Skeletal muscle tissue (tissue), 4 donors: ENCODE results near the gene SP2. TPM values are rescaled to one million over a fixed set of nuclear protein-coding genes. Genes with fewer than 3 reads are reported as not detected.

Experiments used
- H3K27ac ChIP-seq: one replicate; pipeline ENCODE4 v1.7.0; 2013; ENCODE audit warnings: mild to moderate bottlenecking, low read depth, low read length, inconsistent platforms
- H3K27me3 ChIP-seq, 3 donors: one replicate each; pipeline ENCODE4 v1.7.0; 2013; ENCODE audit warnings: low read length in 3 of 3; ENCODE audit not compliant: control insufficient read depth in 3 of 3, insufficient read depth in 3 of 3
- H3K36me3 ChIP-seq, 3 donors: one replicate each; pipeline ENCODE4 v1.7.0; 2013; ENCODE audit warnings: low read length in 3 of 3; ENCODE audit not compliant: control insufficient read depth in 3 of 3, insufficient read depth in 3 of 3
- H3K4me1 ChIP-seq, 3 donors: one replicate each; pipeline ENCODE4 v1.7.0; 2013; ENCODE audit warnings: low read length in 3 of 3, mild to moderate bottlenecking in 3 of 3; ENCODE audit not compliant: control insufficient read depth in 3 of 3, insufficient read depth in 3 of 3
- H3K4me3 ChIP-seq, 3 donors: one replicate each; pipeline ENCODE4 v1.7.0; 2013; ENCODE audit warnings: low read length in 3 of 3
- H3K9ac ChIP-seq, 3 donors: one replicate each; pipeline ENCODE4 v1.7.0; 2013; ENCODE audit warnings: low read length in 3 of 3, mild to moderate bottlenecking in 3 of 3, moderate library complexity in 2 of 3, low read depth in 1 of 3
- H3K9me3 ChIP-seq, 3 donors: one replicate each; pipeline ENCODE4 v1.7.0; 2013; ENCODE audit warnings: low read length in 3 of 3; ENCODE audit not compliant: control insufficient read depth in 3 of 3
- total RNA-seq: library from RNA; depleted of rRNA; stranded (reverse); fragments of >200 nt; gene quantifications from one replicate; pipeline ENCODE4 v1.2.3, GENCODE V29; 2014
- donor health status: Osteomylitis.

Gene SP2
- total RNA-seq, 1 donor from 2014 or later, result 0.52 TPM

GRCh38 chr17:47901423-47901822, 5.4 kb downstream of the SP2 start:
- peak overlapping the region; percentile 98 for H3K27ac ChIP-seq
- H3K4me1 ChIP-seq, result peaks cover 65 to 91% (median 79%) of the 10 kb centered on the region in 3 donors
- peak overlapping the region in 1 of 3 donors; percentile 1 for H3K9ac ChIP-seq

DNA sequence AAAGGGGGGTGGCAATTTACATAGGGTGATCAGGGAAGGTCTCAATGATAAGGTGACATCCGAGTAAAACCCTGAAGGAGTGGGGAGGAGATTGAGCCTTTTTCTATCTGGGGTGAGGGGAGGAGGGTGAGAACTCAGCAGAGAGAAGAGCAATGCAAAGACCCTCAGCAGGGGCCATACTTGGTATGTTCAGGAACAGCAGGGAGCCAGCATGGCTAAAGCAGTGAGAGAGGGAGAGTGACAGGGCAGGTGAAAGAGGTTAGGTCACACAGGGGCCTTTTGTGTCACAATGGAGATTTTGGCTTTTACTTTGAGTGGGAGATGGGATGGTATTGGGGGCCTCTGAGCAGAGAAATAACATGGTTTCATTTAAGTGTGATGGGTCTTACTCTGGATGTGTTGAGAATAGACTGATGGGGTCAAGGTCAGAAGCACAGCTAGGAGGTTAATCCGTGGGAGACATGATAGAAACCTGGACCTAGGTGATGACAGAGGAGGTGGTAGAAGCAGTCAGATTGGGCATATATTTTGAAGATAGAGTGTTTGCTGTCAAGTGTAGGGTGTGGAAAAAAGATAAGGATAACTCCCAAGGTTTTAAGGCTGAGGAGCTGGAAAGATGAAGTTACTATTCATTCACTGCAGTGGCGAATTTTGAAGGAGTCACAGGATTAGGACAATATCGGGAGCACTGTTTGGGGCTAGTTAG, 6.2 kb downstream of the SP2 start:
- H3K9ac ChIP-seq, result peak overlapping the region in 2 of 3 donors; percentile 1 to 10
- no peaks in the 10 kb centered on the region for H3K9me3 ChIP-seq
- H3K27me3 ChIP-seq, result no peaks in the 10 kb centered on the region
- peak overlapping the region; percentile 98 for H3K27ac ChIP-seq
- H3K36me3 ChIP-seq, result peaks cover 0 to 2% (median 0%) of the 10 kb centered on the region in 3 donors
- no peak overlapping the region for H3K4me3 ChIP-seq
- H3K4me1 ChIP-seq, result peaks cover 73 to 92% (median 85%) of the 10 kb centered on the region in 3 donors

More at GRCh38 chr17:47901423-47901822, 5.4 kb downstream of the SP2 start:
- Histone ChIP-seq H3K27me3 (no peaks in the 10 kb centered on the region), H3K36me3 (peaks cover 0 to 2% (median 0%) of the 10 kb centered on the region in 3 donors), H3K9me3 (no peaks in the 10 kb centered on the region), H3K4me3 (no peak overlapping the region)

- H3K27ac ChIP-seq, result peak overlapping the region; percentile 96
- H3K36me3 ChIP-seq, result no peaks in the 10 kb centered on the region
- peaks cover 71 to 81% (median 72%) of the 10 kb centered on the region in 3 donors for H3K4me1 ChIP-seq
- H3K9me3 ChIP-seq, result no peaks in the 10 kb centered on the region
- peak overlapping the region; percentile 57 to 79 (median 75) for H3K9ac ChIP-seq
- H3K27me3 ChIP-seq, result no peaks in the 10 kb centered on the region
- H3K4me3 ChIP-seq, result peak overlapping the region; percentile 39 to 74 (median 50)
These were observed 9.2 kb downstream of the SP2 start for GRCh38 chr17:47905221-47905733.

DNA sequence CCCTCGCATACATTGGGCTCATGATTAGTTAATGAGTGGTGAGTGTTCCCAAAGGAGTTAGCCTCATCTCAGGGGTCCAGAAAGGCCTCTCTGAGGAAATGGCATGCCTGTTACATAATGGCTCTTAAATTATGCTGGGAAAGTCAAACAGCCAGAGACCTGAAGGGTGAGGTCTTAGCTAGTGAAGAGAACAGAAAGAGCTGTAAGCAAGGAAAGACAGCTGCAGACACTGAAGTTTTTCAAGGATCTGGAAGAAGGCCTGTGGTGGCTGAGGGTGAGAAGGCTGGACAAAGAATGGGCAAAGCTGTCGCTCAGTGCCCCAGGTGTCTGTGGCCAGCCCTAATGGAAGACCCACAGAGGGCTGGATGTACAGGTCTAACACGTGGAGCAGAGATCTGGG, 10.4 kb downstream of the SP2 start:
- Histone ChIP-seq H3K9ac (peak overlapping the region; percentile 24 to 79 (median 75)), H3K27me3 (no peaks in the 10 kb centered on the region), H3K4me3 (peak overlapping the region in 2 of 3 donors; percentile 65 to 74), H3K27ac (peak overlapping the region; percentile 96), H3K9me3 (no peaks in the 10 kb centered on the region), H3K4me1 (peaks cover 65 to 74% (median 69%) of the 10 kb centered on the region in 3 donors), H3K36me3 (no peaks in the 10 kb centered on the region)

GRCh38 chr17:47907932-47908562, 12.0 kb downstream of the SP2 start:
- no peaks in the 10 kb centered on the region for H3K36me3 ChIP-seq
- peak overlapping the region; percentile 65 to 74 (median 69) for H3K4me3 ChIP-seq
- H3K9me3 ChIP-seq, result no peaks in the 10 kb centered on the region
- H3K27me3 ChIP-seq, result no peaks in the 10 kb centered on the region
- peak overlapping the region; percentile 96 for H3K27ac ChIP-seq
- peak overlapping the region; percentile 74 to 92 (median 79) for H3K9ac ChIP-seq
- peaks cover 56 to 62% (median 56%) of the 10 kb centered on the region in 3 donors for H3K4me1 ChIP-seq

DNA sequence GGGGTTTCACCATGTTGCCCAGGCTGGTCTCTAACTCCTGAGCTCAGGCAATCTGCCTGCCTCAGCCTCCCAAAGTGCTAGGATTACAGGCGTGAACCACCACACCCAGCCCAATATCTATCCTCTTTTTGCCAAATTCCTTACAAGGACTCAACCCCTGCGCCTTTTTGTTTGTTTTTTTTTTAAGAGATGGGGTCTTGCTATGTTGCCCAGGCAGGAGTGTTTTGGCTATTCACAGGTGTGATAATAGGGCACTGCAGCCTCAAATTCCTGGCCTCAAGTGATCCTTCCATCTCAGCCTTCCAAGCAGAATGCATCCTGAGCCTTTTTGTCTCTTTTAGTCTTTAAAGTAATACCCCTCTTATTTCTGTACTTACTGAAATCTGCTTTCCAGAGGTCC, 17.0 kb downstream of the SP2 start:
- no peak overlapping the region for H3K27ac ChIP-seq
- H3K9ac ChIP-seq, result no peak overlapping the region
- H3K4me3 ChIP-seq, result no peak overlapping the region
- no peaks in the 10 kb centered on the region for H3K9me3 ChIP-seq
- peaks cover 14 to 24% (median 18%) of the 10 kb centered on the region in 3 donors for H3K36me3 ChIP-seq
- H3K27me3 ChIP-seq, result no peaks in the 10 kb centered on the region
- H3K4me1 ChIP-seq, result peaks cover 33 to 39% (median 38%) of the 10 kb centered on the region in 3 donors

DNA sequence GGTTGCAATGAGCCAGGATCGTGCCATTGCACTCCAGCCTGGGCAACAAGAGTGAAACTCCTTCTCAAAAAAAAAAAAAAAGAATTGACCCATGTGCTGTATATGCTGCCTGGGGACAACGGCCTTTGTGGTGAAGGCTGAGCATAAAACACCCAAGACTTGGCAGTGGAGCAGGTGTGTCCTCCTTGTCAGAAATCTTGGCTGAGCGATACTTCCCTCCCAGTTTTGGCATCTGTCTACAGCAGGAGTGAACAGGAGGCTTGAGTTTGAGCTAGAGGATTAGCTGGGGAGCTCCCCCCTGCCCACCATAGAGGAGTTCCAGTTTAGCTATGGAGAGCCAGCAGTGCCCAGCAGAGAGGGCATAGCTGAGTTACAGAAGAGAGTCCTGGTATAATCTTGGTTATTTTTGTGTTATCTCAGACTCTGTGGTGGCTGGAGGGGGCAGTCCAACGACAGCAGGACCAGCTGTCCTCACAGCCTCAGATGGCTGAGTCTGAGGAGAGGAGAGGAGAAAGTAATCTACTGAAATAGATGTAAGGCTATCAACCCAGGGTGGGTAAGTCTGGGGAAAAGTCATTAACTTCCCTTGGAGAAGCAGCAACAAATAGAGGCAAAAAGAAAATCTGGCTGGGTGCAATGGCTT, 18.4 kb downstream of the SP2 start:
- Histone ChIP-seq H3K9ac (peak overlapping the region in 2 of 3 donors; percentile 5 to 36), H3K36me3 (peaks cover 14 to 24% (median 18%) of the 10 kb centered on the region in 3 donors), H3K27ac (peak overlapping the region; percentile 81), H3K4me1 (peaks cover 23 to 26% (median 25%) of the 10 kb centered on the region in 3 donors), H3K9me3 (no peaks in the 10 kb centered on the region), H3K27me3 (no peaks in the 10 kb centered on the region), H3K4me3 (no peak overlapping the region)

DNA sequence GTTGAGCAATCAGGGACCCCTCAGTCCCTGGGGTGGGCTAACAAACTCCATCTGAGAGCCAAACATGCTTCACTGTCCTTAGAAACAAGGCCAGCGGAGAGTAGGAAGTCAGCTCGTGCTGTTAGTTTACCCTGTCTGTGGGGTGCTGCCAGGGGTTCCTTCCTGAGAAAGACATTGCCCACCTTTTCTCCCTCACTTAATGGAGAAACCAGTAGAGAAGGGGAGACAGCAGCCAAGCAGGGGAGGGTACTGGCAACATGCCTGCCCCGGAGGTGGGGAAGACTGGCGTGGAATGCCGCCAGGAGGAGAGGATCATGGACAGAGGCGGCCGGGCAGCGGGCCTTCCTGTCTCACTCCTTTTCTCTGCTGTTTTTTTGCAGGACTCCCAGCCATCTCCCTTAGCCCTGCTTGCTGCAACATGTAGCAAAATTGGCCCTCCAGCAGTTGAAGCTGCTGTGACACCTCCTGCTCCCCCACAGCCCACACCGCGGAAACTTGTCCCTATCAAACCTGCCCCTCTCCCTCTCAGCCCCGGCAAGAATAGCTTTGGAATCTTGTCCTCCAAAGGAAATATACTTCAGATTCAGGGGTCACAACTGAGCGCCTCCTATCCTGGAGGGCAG, 19.9 kb downstream of the SP2 start:
- no peak overlapping the region for H3K4me3 ChIP-seq
- peaks cover 14 to 24% (median 18%) of the 10 kb centered on the region in 3 donors for H3K36me3 ChIP-seq
- H3K27ac ChIP-seq, result peak overlapping the region; percentile 81

DNA sequence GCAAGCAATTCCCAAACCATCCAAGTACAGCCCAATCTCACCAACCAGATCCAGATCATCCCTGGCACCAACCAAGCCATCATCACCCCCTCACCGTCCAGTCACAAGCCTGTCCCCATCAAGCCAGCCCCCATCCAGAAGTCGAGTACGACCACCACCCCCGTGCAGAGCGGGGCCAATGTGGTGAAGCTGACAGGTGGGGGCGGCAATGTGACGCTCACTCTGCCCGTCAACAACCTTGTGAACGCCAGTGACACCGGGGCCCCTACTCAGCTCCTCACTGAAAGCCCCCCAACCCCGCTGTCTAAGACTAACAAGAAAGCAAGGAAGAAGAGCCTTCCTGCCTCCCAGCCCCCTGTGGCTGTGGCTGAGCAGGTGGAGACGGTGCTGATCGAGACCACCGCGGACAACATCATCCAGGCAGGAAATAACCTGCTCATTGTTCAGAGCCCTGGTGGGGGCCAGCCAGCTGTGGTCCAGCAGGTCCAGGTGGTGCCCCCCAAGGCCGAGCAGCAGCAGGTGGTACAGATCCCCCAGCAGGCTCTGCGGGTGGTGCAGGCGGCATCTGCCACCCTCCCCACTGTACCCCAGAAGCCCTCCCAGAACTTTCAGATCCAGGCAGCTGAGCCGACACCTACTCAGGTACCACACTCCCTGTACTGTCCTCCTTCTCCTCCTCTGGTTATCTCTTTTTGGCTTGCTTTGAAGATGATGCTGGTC, 20.6 kb downstream of the SP2 start:
- peak overlapping the region; percentile 81 for H3K27ac ChIP-seq
- peaks cover 19 to 23% (median 23%) of the 10 kb centered on the region in 3 donors for H3K4me1 ChIP-seq
- no peaks in the 10 kb centered on the region for H3K27me3 ChIP-seq
- peaks cover 15 to 24% (median 18%) of the 10 kb centered on the region in 3 donors for H3K36me3 ChIP-seq
- H3K9ac ChIP-seq, result peak overlapping the region in 1 of 3 donors; percentile 50
- no peaks in the 10 kb centered on the region for H3K9me3 ChIP-seq
- H3K4me3 ChIP-seq, result no peak overlapping the region

More for the DNA sequence above, 19.9 kb downstream of the SP2 start:
- peaks cover 20 to 23% (median 23%) of the 10 kb centered on the region in 3 donors for H3K4me1 ChIP-seq
- H3K27me3 ChIP-seq, result no peaks in the 10 kb centered on the region
- no peaks in the 10 kb centered on the region for H3K9me3 ChIP-seq
- peak overlapping the region in 2 of 3 donors; percentile 20 to 50 for H3K9ac ChIP-seq
